ENCODE results near the gene SMAD5.

SMAD5 gene

GRCh38 chr5:136211282-136212040 is 78.8 kb downstream of the SMAD5 start:
- TF ChIP-seq EZH2 (IDR thresholded peaks at IDR 0.05; ENCODE audit: borderline replicate concordance, low read length) (no peak), CTCF (IDR thresholded peaks at IDR 0.05; ENCODE audit: low read length) (no peak)
- Histone ChIP-seq H3K4me1 (ENCODE audit: insufficient read depth, low read length, severe bottlenecking) (no peaks in the 10 kb centered on the region), H3F3A (ENCODE audit: insufficient read depth, low read length) (no peaks in the 10 kb centered on the region), H4K20me1 (ENCODE audit: insufficient read depth, low read length) (no peaks in the 10 kb centered on the region), H2AFZ (ENCODE audit: low read length) (no peak overlapping the region), H3K9me2 (ENCODE audit: low read depth, low read length) (no peaks in the 10 kb centered on the region), H3K79me2 (ENCODE audit: insufficient read depth, low read length) (no peaks in the 10 kb centered on the region), H3K36me3 (ENCODE audit: insufficient read depth, low read length) (no peaks in the 10 kb centered on the region), H3K4me3 (ENCODE audit: low read depth, low read length, poor library complexity, severe bottlenecking) (no peak overlapping the region), H3K27me3 (ENCODE audit: insufficient read depth, low read length) (no peaks in the 10 kb centered on the region), H3K9me3 (ENCODE audit: low read length) (no peaks in the 10 kb centered on the region), H3K4me2 (ENCODE audit: low read length) (no peak overlapping the region), H3K27ac (ENCODE audit: low read depth, low read length, poor library complexity, severe bottlenecking) (no peak overlapping the region), H3K9ac (ENCODE audit: low read length) (no peak overlapping the region)

GRCh38 chr5:136212252-136212721 is 79.6 kb downstream of the SMAD5 start:
- no peak overlapping the region for H3K9ac ChIP-seq (ENCODE audit: low read length)
- no peaks in the 10 kb centered on the region for H3K36me3 ChIP-seq (ENCODE audit: insufficient read depth, low read length)
- H3K4me2 ChIP-seq (ENCODE audit: low read length) = no peak overlapping the region
- H3K79me2 ChIP-seq (ENCODE audit: insufficient read depth, low read length) = no peaks in the 10 kb centered on the region
- no peaks in the 10 kb centered on the region for H3F3A ChIP-seq (ENCODE audit: insufficient read depth, low read length)
- TF ChIP-seq EZH2 (IDR thresholded peaks at IDR 0.05; ENCODE audit: borderline replicate concordance, low read length) (no peak), CTCF (IDR thresholded peaks at IDR 0.05; ENCODE audit: low read length) (peak; percentile 97)
- no peaks in the 10 kb centered on the region for H3K4me1 ChIP-seq (ENCODE audit: insufficient read depth, low read length, severe bottlenecking)
- H3K27ac ChIP-seq (ENCODE audit: low read depth, low read length, poor library complexity, severe bottlenecking) = no peak overlapping the region
- no peaks in the 10 kb centered on the region for H3K9me3 ChIP-seq (ENCODE audit: low read length)
- H3K4me3 ChIP-seq (ENCODE audit: low read depth, low read length, poor library complexity, severe bottlenecking) = no peak overlapping the region
- H3K27me3 ChIP-seq (ENCODE audit: insufficient read depth, low read length) = no peaks in the 10 kb centered on the region
- H2AFZ ChIP-seq (ENCODE audit: low read length) = no peak overlapping the region
- no peaks in the 10 kb centered on the region for H3K9me2 ChIP-seq (ENCODE audit: low read depth, low read length)
- H4K20me1 ChIP-seq (ENCODE audit: insufficient read depth, low read length) = no peaks in the 10 kb centered on the region

- Histone ChIP-seq H3K36me3 (ENCODE audit: insufficient read depth, low read length) (no peaks in the 10 kb centered on the region), H3K4me3 (ENCODE audit: low read depth, low read length, poor library complexity, severe bottlenecking) (no peak overlapping the region), H3K9me3 (ENCODE audit: low read length) (no peaks in the 10 kb centered on the region), H3K27me3 (ENCODE audit: insufficient read depth, low read length) (no peaks in the 10 kb centered on the region), H3F3A (ENCODE audit: insufficient read depth, low read length) (no peaks in the 10 kb centered on the region), H3K9ac (ENCODE audit: low read length) (no peak overlapping the region), H4K20me1 (ENCODE audit: insufficient read depth, low read length) (no peaks in the 10 kb centered on the region), H3K4me2 (ENCODE audit: low read length) (no peak overlapping the region), H3K79me2 (ENCODE audit: insufficient read depth, low read length) (no peaks in the 10 kb centered on the region), H3K4me1 (ENCODE audit: insufficient read depth, low read length, severe bottlenecking) (no peaks in the 10 kb centered on the region), H3K9me2 (ENCODE audit: low read depth, low read length) (no peaks in the 10 kb centered on the region), H2AFZ (ENCODE audit: low read length) (no peak overlapping the region), H3K27ac (ENCODE audit: low read depth, low read length, poor library complexity, severe bottlenecking) (no peak overlapping the region)
- TF ChIP-seq EZH2 (IDR thresholded peaks at IDR 0.05; ENCODE audit: borderline replicate concordance, low read length) = no peak
- no peak for TF ChIP-seq CTCF (IDR thresholded peaks at IDR 0.05; ENCODE audit: low read length)
Observed at GRCh38 chr5:136213919-136214493, 81.4 kb downstream of the SMAD5 start.
